GM21360 (cell line): ENCODE results near the gene GGA2.

ENCODE experiments used
- ATAC-seq: cut with Tn5 transposase; IDR thresholded peaks from one replicate; pipeline ENCODE4 v1.9.1; 2021; ENCODE audit warnings: mild to moderate bottlenecking, moderate library complexity; ENCODE audit not compliant: unreplicated experiment

The GGA2 gene

GRCh38 chr16:23432176-23433128, 77.8 kb downstream of the GGA2 start:
- no peak for ATAC-seq

GRCh38 chr16:23428351-23428750, 81.9 kb downstream of the GGA2 start:
- no peak for ATAC-seq

GRCh38 chr16:23424292-23424958, 85.9 kb downstream of the GGA2 start:
- ATAC-seq: no peak

GRCh38 chr16:23423496-23424049, 86.7 kb downstream of the GGA2 start:
- no peak for ATAC-seq

- ATAC-seq: no peak
Observed at GRCh38 chr16:23420011-23420410, 90.3 kb downstream of the GGA2 start.

GRCh38 chr16:23416816-23417215, 93.5 kb downstream of the GGA2 start:
- no peak for ATAC-seq

- ATAC-seq: no peak
Observed at GRCh38 chr16:23414731-23415130, 95.6 kb downstream of the GGA2 start.
